Endothelial cell of umbilical vein (primary cell): ENCODE results near the gene MAST4. TPM values are rescaled to one million over a fixed set of nuclear protein-coding genes. Genes with fewer than 3 reads are reported as not detected.

Experiments
- BruUV-seq: library from RNA; stranded (reverse); fragments of 400-500 nt; replicated peaks from 2 replicates; lab custom pipeline; 2021; lab: Mats Ljungman, UMichigan
- CTCF ChIA-PET: fragments of 300-600, 350-600 bp; sonication (Branson Sonifier 250); formaldehyde crosslinking; loops from one replicate; lab custom pipeline; 2021; ENCODE audit warnings: antibody characterized with exemption, inconsistent platforms; lab: Charles Lee
- POLR2A ChIA-PET: fragments of 300-600, 350-600 bp; sonication (Branson Sonifier 250); formaldehyde crosslinking; loops from one replicate; lab custom pipeline; 2021; ENCODE audit warnings: antibody characterized with exemption, inconsistent platforms; lab: Charles Lee
- DNase-seq: peaks from one replicate; pipeline ENCODE4 v3.0.0-alpha.2; 2011; ENCODE audit warnings: low read depth, low spot score
- FAIRE-seq: peaks from 2 replicates; lab custom pipeline; 2011; peaks lifted over from hg19 to GRCh38; lab: Jason Lieb, UNC
- H2AFZ ChIP-seq: 2 replicates; pipeline ENCODE4 v1.6.0; 2012; ENCODE audit warnings: low read depth, low read length, control low read depth, inconsistent platforms
- H3K27ac ChIP-seq: 2 replicates; pipeline ENCODE4 v1.5.1; 2011; ENCODE audit warnings: low read depth, mild to moderate bottlenecking, control low read depth, low read length, moderate library complexity; ENCODE audit not compliant: insufficient read depth
- H3K27me3 ChIP-seq, 2 experiments: 2 replicates each; pipeline versions ENCODE4 v1.6.0 to v1.6.1; 2011; ENCODE audit warnings: low read length in 2 of 2, mixed read lengths in 1 of 2; ENCODE audit not compliant: control insufficient read depth in 2 of 2, insufficient read depth in 2 of 2
- H3K36me3 ChIP-seq, 2 experiments: 2 replicates in 1 of 2; 3 replicates in 1 of 2; pipeline ENCODE4 v1.5.1; 2011; ENCODE audit warnings: low read length in 2 of 2, mild to moderate bottlenecking in 1 of 2, moderate library complexity in 1 of 2; ENCODE audit not compliant: control insufficient read depth in 2 of 2, insufficient read depth in 2 of 2; ENCODE audit errors: extremely low read depth in 1 of 2
- H3K4me1 ChIP-seq: 3 replicates; pipeline ENCODE4 v1.5.1; 2011; ENCODE audit warnings: mild to moderate bottlenecking, low read length; ENCODE audit not compliant: control insufficient read depth, insufficient read depth; ENCODE audit errors: extremely low read depth
- H3K4me2 ChIP-seq: 2 replicates; pipeline ENCODE4 v1.6.1; 2011; ENCODE audit warnings: low read length, control low read depth, mixed read lengths; ENCODE audit not compliant: insufficient read depth
- H3K4me3 ChIP-seq, 3 experiments: fragments of 200-600 bp in 1 of 3; sonication (generic), shearing (Covaris generic) in 1 of 3; replicated peaks in 1 of 3; 2 replicates each; pipeline ENCODE4 v1.5.1; 2011 to 2016; ENCODE audit warnings: control low read depth in 3 of 3, low read length in 3 of 3, mild to moderate bottlenecking in 2 of 3, inconsistent platforms in 1 of 3, low read depth in 1 of 3, moderate library complexity in 1 of 3; ENCODE audit not compliant: insufficient read depth in 1 of 3
- H3K79me2 ChIP-seq: 2 replicates; pipeline ENCODE4 v1.6.0; 2012; ENCODE audit warnings: low read length, inconsistent platforms; ENCODE audit not compliant: control insufficient read depth, insufficient read depth
- H3K9ac ChIP-seq: replicated peaks from 2 replicates; pipeline ENCODE3; 2011; ENCODE audit warnings: low read length, control low read depth; ENCODE audit not compliant: insufficient read depth; ENCODE audit errors: extremely low read depth
- H3K9me1 ChIP-seq: replicated peaks from 3 replicates; pipeline ENCODE4 v1.6.0; 2011; ENCODE audit warnings: mild to moderate bottlenecking, low read length; ENCODE audit not compliant: control insufficient read depth, insufficient read depth; ENCODE audit errors: extremely low read depth
- H3K9me3 ChIP-seq: replicated peaks from 2 replicates; pipeline ENCODE4 v1.5.1; 2012; ENCODE audit warnings: low read length, inconsistent platforms; ENCODE audit not compliant: control insufficient read depth, insufficient read depth
- H4K20me1 ChIP-seq: replicated peaks from 2 replicates; pipeline ENCODE3; 2011; ENCODE audit warnings: mild to moderate bottlenecking, low read length; ENCODE audit not compliant: control insufficient read depth, insufficient read depth; ENCODE audit errors: extremely low read depth
- FOS ChIP-seq: IDR thresholded peaks from 2 replicates; pipeline ENCODE4 v1.6.1; 2011; ENCODE audit warnings: mild to moderate bottlenecking, low read length, moderate library complexity, borderline replicate concordance; ENCODE audit not compliant: insufficient read depth
- MYC ChIP-seq: IDR thresholded peaks from one replicate; pipeline ENCODE4 v1.6.1; 2011; ENCODE audit warnings: mild to moderate bottlenecking, low read depth, low read length
- POLR2AphosphoS5 ChIP-seq: IDR thresholded peaks from 2 replicates; pipeline ENCODE4 v1.6.1; 2012; ENCODE audit warnings: low read depth, mild to moderate bottlenecking, control low read depth, low read length, moderate library complexity; ENCODE audit not compliant: insufficient read depth
- dilution Hi-C: fragments of 300-500 bp; cut with MboI; formaldehyde crosslinking; loops from one replicate; pipeline ENCODE4 v1.15.0; 2019; ENCODE audit warnings: low sequenced_read_pairs; ENCODE audit not compliant: extremely low pct_ligation_motif_present
- intact Hi-C: fragments of 100-400 bp; cut with micrococcal nuclease; formaldehyde crosslinking; loops from one replicate; pipeline ENCODE4 v1.10.0; 2022
- polyA plus RNA-seq, 4 experiments: library from polyadenylated mRNA; depleted of rRNA in 3 of 4; stranded (reverse) in 3 of 4; unstranded in 1 of 4; fragments of >200 nt; gene quantifications; 2 replicates each; pipeline versions ENCODE4 v1.2.1 to v1.2.3, GENCODE V29; 2011 to 2012; ENCODE audit warnings: missing spikeins in 1 of 4
- total RNA-seq: library from RNA; stranded (reverse); gene quantifications from 2 replicates; pipeline ENCODE4 v1.2.3, GENCODE V29; 2021
- TF ChIP-seq, protein P1 (sequence below), 2 donors: IDR thresholded peaks; 1 replicate in 1 of 2; 2 replicates in 1 of 2; pipeline ENCODE4 v1.5.1; 2011; ENCODE audit warnings: low read length in 2 of 2, mild to moderate bottlenecking in 2 of 2, moderate library complexity in 2 of 2, control low read depth in 1 of 2, inconsistent platforms in 1 of 2, low read depth in 1 of 2; ENCODE audit not compliant: insufficient read depth in 1 of 2; ENCODE audit errors: extremely low read depth in 1 of 2

Gene MAST4
- total and polyA plus RNA-seq, 2 donors (not counting 3 experiments of a cell fraction or from before 2014, with no cell fraction given): 40.2 to 116 TPM

DNA sequence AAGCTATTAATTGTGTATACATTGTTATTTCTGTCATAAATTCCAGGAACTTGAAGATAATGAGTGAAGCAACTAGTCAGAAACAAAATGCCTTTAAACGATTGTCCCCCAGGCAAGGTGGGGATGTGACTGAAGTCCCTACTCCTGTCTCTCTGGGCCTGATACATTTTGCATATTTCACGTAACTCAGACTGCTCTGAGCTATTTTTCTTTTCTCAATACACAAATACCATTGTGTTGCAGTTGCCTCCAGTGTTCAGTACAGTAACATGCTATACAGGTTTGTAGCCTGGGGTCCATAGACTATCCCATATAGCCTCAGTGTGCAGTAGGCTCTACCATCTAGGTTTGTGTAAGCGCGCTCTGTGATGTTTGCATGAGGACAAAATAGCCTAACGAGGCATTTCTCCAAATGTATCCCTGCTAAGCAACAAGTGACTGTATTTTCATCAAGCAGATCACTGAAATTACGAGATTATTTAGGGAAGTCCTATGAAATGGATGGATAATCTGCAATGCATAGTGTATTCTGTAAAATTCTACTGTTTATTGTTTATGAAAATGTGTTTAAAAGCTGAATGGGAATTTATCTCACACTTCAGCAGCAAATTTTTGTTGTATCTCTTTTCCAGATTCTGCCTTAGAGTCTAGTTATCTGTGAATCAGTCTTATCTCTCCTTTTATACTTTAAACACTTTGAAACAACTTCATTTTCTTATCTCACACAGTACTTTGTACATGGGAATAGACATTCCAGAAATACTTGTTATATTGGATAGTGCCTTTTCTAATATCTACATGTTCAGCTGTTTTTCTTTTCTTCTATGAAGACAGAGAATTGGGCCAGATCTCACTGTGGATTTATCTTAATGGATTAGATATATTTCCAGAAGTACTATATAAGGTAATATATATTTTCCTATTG, 449.9 kb downstream of the MAST4 start:
- Histone ChIP-seq H3K27ac (no peak overlapping the region), H2AFZ (no peak overlapping the region), H3K4me1 (peaks cover 6% of the 10 kb centered on the region), H3K4me2 (no peak overlapping the region), H3K9ac (no peak overlapping the region), H3K27me3 (no peaks in the 10 kb centered on the region), H3K4me3 (no peak overlapping the region), H3K36me3 (peaks cover 4 to 7% of the 10 kb centered on the region in 2 experiments), H4K20me1 (peaks cover 6% of the 10 kb centered on the region), H3K79me2 (peaks cover 59% of the 10 kb centered on the region), H3K9me3 (no peaks in the 10 kb centered on the region), H3K9me1 (no peaks in the 10 kb centered on the region)
- intact Hi-C loops (no loop called here), dilution Hi-C loops (no loop called here)
- TF ChIP-seq POLR2AphosphoS5: no peak
- ChIA-PET POLR2A (no interaction called here), CTCF (interaction anchor here (0.9 to 1.2 kb wide), 4 partner anchors 9 to 30 kb away, joined by 3 read pairs; no protein-coding TSS in a partner anchor)
- no TSS peak for BruUV-seq
- no peak for DNase-seq
- FAIRE-seq: no peak

DNA sequence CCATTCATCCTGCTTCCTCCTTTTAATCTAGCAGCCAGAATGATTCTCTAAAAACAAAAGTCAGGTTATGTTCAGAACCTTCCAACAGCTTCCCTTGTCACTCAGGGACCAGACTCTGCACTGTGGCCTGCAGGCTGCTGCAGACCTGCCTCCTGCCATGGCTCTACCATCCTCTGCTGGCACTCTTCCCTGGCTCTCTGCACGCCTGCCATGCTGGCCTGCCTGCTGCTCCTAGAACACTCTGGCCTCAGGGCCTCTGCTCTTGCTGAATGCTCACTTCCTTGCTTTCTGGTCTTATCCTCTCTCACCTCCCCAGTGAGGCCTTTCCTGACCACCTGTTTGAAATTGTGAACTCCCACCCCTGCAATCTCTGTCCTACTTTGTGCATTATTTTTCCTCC, 451.0 kb downstream of the MAST4 start:
- no peak for DNase-seq
- H3K27ac ChIP-seq: no peak overlapping the region
- no peak overlapping the region for H3K9ac ChIP-seq
- no peak for FAIRE-seq
- H3K4me2 ChIP-seq: no peak overlapping the region
- peaks cover 3 to 7% of the 10 kb centered on the region in 2 experiments for H3K36me3 ChIP-seq
- no peaks in the 10 kb centered on the region for H3K9me3 ChIP-seq
- H3K4me1 ChIP-seq: peaks cover 4% of the 10 kb centered on the region
- intact Hi-C loops: no loop called here
- TF ChIP-seq MYC (no peak), POLR2AphosphoS5 (no peak), FOS (no peak)
- TF ChIP-seq, protein P1, sequence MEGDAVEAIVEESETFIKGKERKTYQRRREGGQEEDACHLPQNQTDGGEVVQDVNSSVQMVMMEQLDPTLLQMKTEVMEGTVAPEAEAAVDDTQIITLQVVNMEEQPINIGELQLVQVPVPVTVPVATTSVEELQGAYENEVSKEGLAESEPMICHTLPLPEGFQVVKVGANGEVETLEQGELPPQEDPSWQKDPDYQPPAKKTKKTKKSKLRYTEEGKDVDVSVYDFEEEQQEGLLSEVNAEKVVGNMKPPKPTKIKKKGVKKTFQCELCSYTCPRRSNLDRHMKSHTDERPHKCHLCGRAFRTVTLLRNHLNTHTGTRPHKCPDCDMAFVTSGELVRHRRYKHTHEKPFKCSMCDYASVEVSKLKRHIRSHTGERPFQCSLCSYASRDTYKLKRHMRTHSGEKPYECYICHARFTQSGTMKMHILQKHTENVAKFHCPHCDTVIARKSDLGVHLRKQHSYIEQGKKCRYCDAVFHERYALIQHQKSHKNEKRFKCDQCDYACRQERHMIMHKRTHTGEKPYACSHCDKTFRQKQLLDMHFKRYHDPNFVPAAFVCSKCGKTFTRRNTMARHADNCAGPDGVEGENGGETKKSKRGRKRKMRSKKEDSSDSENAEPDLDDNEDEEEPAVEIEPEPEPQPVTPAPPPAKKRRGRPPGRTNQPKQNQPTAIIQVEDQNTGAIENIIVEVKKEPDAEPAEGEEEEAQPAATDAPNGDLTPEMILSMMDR (IDR thresholded peaks at IDR 0.05; ENCODE audit: extremely low read depth in 1 of 2, insufficient read depth in 1 of 2, low read depth in 1 of 2, low read length in 2 of 2): no peak
- ChIA-PET CTCF (interaction anchor here (0.9 to 1.1 kb wide), 4 partner anchors 8 to 60 kb away, joined by 3 to 5 read pairs (median 3); no protein-coding TSS in a partner anchor), POLR2A (no interaction called here)
- no peaks in the 10 kb centered on the region for H3K9me1 ChIP-seq
- no peaks in the 10 kb centered on the region for H3K27me3 ChIP-seq
- dilution Hi-C loops: no loop called here
- no peak overlapping the region for H3K4me3 ChIP-seq
- BruUV-seq: no TSS peak
- H2AFZ ChIP-seq: no peak overlapping the region
- peaks cover 54% of the 10 kb centered on the region for H3K79me2 ChIP-seq
- peaks cover 6% of the 10 kb centered on the region for H4K20me1 ChIP-seq
